GM18858 (cell line): Measurements from ENCODE around the gene SPEG.
"Not testable (repeated sequence)": the region's sequence is repeated elsewhere in the genome, so short reads cannot be mapped to it uniquely, and the experiment has no call there.

Source experiments
- ATAC-seq: cut with Tn5 transposase; IDR thresholded peaks from one replicate; pipeline ENCODE4 v1.9.1; 2021; ENCODE audit not compliant: unreplicated experiment

SPEG gene

DNA sequence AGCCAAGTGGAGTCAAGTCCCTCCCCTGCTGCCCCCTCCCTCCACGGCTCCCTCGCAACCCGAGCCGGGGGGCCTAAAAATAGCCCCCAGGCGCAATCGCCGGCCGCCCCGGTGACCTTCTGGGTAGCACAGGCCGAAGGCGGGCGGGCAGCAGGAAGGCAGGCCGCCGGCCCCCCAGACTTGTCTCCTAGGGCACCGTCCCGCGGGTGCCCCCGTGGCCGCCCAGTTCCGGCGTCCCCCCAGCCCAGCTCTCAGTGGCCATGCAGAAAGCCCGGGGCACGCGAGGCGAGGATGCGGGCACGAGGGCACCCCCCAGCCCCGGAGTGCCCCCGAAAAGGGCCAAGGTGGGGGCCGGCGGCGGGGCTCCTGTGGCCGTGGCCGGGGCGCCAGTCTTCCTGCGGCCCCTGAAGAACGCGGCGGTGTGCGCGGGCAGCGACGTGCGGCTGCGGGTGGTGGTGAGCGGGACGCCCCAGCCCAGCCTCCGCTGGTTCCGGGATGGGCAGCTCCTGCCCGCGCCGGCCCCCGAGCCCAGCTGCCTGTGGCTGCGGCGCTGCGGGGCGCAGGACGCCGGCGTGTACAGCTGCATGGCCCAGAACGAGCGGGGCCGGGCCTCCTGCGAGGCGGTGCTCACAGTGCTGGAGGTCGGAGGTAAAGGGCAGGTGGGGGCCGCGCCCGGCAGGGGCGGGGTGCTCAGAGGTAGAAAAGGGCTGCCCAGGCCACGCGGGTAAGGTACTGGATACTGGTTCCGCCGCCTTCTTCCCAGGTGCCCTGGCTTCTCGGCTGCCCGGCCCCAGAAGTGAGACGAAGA is at the start of gene SPEG:
SPEG (plus strand) TSS at position 126 of the 808 bp plus-strand sequence; CDS start at position 261, 135 bp downstream.
- no peak for ATAC-seq

DNA sequence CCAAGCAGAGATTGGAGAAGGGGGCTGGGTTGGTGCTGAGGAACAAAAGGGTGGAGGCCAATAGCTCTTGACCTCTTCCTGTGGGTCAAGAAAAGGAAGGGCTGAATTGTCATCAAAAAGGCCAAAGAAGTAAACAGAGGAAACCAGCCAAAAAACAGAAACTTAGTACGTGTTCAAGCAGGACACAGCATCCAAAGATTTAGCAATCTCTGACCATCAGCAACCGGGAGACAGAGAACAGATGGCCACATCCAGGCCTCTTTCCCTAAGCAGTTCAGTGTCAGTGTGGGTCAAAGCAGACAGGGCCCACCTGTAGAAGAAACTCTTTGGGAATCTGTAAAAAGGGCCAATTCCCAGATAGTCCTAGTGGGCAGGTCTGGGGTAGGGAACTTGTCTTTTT is 49.8 kb upstream of the SPEG start:
- ATAC-seq: no peak

DNA sequence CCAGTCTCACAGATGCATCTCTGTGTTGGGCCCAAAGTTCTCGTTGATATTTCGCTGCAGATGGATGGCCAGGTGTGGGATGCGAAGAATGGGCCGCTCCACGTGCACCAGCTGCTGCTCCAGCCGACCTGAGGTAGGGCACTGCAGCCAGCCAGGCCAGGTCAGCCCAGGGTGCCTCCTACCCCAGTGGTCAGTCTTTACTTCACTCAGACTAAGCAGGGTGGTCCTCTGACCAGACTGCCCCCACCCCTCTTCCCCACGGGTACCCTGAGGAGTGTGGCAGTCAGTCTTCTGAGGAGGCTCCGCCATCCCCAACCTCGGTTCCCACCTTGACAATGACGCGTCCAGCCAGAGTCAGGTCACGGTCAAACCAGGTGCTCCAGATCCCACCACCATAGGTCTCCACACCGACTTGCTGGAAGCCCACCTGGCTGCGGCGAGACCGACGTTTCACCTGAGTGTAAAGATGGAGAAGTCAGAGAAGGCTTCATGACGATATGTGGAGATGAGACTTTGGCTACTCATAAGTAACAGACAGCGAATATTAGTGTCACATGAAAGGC is 48.6 kb upstream of the SPEG start:
- no peak for ATAC-seq

DNA sequence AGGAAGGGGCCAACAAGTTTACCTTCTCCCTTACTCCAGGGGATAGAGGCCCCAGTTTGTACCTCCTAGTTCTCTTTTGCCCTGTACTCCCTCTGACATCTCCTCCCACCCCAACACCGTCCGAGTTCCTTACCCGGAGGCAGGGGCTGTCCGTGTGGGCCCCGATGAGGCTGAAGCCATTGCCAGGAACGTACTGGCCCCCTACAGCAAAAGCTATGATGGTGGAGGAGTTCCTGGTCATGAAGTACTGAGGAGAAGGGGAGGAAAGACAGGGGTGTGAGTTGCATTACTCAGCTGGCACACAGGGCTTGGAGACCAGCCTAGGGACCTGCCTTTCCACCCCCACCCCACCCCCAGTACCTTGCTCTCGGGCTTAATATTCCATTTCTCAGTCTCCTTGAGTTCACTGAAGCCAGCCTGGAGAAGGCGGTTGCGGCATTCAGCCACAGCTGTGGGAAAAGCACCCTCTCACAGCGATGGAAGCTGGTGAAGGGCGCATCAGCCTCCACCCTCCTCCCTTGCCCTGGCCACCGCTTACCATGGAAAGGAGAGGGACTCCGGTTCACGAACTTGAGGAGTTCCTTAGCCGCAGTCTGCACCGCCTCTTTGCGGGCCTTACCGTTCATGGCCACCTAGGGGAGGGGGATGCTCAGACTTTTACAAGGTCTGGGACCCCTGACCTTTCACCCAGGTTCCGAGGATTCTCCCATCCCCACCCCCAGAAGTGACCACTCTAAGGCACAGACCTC is 47.9 kb upstream of the SPEG start:
- no peak for ATAC-seq

DNA sequence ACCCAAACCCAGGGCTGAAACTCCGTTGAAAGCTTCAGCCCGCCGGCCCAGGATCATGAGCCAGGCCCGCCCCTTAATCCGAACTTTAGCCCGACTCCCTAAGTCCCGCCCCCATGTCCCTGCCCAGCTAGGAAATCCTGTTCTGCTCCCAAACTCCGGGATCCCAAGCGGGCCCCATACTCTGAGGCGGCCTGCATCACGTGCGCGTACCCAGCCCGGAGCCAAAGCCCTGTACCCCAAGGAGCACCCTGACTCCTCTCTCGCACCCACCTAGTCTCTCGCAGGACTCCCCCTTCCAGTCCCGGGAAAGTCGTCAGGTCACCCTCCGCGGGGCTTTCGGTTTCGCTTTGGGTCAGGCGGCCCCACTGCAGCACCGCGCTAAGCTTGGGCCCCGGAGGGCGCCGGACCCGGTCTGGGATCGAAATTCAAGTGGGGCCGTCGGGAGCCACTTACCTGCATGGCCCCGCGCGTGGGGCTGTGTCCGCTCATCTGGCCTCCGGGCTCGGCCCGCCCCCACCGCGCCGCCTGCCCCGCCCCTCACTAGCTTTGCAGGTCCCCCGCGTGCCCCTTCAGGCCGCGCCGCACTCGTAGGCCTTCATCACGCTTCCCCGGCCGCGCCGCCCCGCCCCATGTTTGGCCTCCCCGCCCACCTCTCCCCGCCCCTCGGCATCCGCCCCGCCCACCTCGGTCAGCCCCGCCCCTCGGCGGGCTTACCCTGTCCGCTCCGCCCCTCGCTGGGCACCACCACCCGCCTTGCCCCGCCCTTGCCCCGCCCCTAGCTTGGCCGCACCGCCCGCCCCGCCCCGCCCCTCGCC is 47.1 kb upstream of the SPEG start, which contains the start of gene DNPEP:
DNPEP (minus strand) TSS at position 607 of the 815 bp plus-strand sequence; CDS start at position 489, 118 bp downstream.
- peak; percentile 48 for ATAC-seq

DNA sequence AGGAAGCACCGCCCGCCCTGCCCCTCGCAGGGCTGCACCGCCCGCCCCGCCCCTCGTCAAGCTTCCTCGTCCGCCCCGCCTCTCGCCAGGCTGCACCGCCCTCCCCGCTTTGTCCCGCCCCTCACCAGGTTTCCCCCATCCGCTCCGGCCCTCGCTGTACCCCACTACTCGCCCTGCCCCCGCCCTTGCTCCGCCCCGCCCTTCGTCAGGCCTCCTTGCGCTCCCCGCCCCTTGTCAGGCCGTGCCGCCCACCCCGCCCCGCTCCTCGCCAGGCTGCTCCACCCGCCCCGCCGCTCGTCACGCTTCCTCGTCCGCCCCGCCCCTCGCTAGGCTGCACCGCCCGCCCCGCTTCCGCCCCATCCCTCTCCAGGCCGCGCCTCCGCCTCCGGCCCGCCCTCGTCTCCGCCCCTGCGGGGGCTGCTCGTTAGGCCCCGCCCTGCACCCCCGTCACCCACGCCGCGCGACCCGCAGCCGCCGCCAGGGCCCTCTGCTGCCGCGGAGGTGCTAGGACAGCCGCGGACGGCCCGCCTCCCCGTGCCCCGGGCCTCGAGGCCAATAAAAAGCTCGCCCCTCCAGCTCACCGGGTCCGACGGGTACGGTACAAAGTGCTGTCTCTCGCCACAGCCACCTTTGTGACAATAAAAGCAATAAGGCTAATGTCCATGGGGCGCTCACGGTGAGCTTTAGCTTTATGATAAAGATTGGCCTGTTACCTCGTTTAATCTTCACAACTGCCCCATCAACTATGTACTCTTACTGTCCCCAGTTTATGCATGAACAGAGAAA is 46.3 kb upstream of the SPEG start:
- peak; percentile 67 for ATAC-seq

DNA sequence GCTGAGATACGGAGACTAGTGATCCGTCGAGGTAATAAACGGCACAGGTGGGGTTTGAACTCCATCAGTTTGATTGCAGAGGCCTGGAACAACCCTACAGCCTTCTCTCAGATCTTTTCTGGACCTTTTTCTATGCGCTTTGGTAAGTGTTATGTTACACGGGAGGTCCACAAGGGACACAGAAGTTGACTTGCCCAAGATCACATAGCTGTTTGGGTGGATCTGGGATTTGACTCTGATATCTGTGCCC is 45.8 kb upstream of the SPEG start:
- ATAC-seq: no peak

DNA sequence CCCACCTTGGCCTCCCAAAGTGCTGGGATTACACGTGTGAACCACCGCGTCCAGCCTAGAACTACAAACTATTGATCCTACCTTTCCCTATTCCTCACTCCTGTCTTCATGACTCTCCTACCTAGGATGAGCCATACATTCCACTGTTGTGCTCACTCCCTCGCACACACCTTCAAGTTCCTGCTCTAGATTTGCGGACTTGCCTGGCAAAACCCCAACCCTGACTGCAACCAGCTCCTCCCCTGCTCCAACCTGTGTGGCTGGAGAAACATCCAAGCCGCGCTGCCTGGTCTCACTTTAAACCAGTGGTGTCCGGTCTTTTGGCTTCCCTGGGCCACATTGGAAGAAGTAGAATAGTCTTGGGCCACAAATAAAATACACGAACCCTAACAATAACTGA is 41.9 kb upstream of the SPEG start:
- ATAC-seq: no peak

DNA sequence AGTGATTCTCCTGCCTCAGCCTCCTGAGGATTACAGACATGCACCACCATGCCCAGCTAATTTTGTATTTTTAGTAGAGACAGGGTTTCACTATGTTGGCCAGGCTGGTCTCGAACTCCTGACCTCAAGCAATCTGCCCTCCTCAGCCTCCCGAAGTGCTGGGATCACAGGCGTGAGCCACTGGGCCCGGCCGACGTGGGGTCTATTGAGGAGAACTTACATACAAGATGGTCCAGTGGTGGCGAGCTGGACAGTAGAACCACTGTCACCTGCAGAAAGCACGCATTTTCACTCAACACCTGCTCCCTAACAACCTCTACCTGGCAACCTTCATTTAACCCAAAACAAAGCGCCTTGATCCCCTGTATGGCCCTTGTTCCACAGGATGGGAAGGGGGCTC is 39.6 kb upstream of the SPEG start:
- not testable (repeated sequence) for ATAC-seq

DNA sequence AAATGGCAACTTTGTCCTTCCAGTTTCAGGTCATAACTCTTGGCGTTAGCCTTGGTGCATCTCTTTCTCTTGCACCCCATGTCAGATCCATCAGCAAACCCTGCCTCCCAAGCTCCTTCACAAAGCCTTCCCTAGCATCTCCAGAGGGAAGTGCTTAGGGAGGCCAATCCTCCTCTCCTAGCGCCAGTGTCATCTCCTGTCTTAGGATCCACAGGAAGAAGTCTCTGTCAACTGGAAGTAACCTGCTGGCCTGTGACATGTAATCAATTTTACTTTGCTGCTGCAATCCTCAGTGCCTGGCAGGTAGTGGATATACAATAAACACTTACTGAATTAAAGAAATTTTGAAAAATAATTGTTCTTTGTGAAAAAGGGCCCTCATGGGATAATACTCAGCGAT is 39.0 kb upstream of the SPEG start:
- no peak for ATAC-seq

DNA sequence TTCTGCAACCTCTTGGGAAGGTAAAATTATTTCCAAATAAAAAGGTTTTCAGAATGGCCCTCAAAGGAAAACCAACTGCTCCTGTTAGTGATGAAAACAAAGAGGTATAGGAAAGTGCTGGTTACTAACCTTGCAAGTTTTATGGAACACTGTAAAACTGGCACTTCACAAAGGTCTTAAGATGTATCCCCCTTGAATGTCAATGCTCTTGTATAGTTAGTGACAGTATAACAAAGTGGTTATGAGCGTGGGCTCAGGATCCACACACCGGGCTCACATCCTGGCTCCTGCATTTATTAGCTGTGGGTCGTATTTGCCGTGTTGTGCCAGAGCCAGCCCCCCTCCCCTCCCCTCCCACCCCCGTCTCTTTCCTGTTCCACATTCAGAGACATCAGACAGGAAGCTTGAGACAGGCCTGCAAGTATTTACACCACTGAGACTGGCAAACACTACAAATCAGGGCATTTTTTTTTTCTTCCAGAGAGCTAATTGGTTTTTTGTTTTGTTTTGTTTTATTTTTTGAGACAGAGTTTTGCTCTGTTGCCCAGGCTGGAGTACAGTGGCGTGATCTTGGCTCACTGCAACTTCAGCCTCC is 37.7 kb upstream of the SPEG start:
- ATAC-seq: no peak

DNA sequence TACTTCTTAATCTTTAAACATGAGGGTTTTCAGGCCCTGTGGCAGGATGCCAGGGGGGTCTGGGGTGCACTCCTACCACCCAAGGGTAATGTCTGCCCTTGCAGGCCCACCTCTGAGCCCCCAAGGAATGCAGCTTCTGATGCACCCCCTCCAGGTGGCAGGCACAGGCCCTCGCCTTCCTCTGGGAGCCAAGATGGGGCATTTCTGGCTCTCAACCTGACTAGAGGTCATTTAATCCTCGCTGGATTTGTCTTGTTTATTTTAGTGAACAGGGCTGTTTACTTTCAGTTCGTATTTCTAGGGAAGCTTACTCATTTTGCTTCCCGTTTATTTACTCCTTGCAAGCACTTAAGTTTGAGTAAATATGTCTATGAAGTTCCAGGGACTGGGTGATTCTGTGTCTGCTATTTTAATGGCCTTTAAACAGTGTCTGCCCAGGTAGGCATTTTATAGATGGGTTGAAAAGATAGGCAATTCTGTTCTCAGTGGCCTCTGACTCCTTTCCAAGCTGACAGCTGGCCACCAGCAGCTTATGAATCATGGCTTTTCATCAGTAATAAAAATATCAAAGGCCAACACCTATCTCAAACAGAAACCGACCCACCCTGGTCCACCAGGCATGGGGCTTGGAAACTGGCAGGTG is 35.8 kb upstream of the SPEG start:
- no peak for ATAC-seq

DNA sequence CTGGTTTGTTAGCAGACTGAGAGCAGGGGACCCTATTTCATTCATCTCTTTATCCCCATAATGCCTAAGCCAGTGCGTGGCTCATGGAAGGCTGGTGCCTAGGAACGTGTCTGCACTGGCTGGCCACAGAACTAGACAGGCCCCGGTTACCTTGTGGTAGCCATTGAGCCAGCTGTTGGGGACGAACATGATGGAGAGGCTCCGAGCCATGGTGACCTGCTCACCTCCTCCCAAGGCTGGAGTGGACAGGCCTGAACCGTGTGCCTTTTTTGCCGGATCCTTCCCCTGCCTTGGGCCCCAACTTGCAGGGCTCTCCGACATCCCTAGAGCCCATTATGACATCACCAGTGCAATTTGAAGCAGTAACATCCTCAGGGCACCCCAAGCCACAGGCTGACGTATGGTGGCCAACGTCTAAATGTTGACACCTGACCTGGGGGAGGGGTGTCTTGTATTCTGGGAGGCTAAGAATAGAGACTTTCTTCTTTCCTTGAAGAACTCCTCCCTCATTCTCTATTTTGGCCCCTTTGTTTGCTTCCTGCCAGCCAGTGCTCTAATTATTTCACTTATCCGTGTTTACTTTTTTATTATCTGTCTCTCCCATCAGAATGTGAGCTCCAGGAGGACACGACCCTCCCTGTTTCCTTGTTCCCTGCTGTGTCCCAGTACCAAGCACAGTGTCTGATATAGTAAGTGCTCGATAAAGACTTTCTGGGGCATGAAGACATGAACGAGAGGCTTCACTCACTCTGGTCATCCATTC is 34.7 kb upstream of the SPEG start:
- no peak for ATAC-seq

DNA sequence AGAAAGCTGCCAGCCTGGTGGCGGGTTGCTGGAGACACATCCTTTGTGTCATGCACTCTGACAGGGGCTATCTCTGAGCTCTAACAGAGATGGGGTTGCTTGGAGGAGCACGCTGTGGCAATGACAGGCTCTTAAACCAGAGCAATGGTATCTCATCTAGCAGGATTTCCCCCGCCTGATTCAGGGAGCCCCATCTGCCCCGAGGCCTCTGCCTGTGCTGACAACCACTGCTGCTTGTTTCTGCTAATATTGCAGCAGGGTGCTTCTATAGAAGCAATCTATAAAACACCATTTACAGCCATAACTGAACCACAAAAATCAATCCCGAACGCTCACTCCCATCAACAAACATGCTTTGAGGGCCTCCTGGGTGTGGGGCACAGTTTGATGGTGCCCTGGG is 34.1 kb upstream of the SPEG start:
- ATAC-seq: no peak

DNA sequence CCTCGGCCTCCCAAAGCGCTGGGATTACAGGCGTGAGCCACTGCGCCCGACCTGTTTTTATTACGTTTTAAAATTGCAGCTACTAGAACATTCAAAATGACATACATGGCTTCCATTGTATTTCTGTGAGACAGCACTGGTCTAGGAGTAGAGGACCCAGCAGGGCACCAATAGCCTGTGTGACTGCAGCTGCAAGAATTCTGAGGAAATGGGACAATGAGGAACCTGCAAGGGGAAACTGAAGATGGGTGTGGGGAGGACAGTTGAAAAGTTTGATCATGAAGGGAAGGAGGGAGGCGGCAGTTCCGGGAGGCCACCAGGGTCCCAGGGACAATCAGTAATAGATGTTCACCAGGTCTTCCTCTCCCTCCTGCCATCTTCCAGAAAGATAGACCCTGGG is 33.0 kb upstream of the SPEG start:
- ATAC-seq: no peak

DNA sequence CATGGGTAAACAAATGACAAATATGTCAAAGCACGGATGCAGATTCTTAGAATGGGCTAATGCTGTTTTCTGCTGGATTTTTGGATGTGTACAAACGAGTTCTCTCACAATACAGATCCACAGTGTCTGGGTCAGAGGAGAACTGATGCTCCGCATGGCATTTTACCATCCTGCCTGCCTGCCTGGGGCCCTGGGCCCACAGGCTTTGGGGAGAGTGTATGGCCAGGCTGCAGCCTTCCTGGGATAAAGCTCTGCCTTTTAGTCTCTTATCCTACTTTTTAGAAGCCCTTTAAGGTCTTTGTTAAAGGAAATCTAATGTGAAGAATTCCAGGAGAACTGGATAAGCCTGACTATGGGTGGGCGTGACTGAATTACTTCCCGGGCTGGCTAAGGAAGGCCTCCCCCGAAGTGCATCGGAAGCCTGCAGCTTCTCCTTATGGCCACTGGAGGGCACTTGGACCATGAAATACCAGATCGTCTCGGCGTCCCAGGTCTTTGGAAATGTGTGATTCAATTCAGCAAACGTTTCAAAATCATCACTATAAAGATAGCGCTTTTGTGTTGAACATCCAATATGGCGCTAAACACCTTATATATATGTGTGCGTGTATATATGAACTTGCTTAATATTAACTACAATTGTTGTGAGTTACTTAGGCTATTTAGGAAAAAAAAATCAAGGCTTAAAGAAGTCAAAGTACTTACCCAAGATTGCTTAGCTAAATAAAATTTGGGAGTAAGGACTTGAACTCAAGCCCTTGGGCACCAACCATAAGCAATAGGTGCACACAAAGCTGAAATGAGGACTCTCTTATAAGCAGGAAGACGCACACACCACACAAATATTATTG is 31.8 kb upstream of the SPEG start:
- ATAC-seq: peak; percentile 62

DNA sequence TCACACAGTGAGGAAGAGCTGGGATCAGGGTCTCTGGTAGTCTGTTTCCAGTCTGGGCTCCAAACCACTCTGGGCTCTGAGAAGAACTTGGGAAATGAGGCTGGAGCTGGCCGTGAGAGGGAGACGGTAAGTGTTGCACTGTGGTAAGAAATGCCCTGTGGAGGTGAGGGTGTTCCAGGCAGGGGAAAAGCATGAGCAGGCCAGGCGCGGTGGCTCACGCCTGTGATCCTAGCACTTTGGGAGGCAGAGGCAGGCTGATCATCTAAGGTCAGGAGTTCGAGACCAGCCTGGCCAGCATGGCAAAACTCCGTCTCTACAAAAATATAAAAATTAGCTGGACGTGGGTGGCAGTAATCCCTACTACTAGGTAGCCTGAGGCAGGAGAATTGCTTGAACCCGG is 30.8 kb upstream of the SPEG start:
- ATAC-seq: no peak

DNA sequence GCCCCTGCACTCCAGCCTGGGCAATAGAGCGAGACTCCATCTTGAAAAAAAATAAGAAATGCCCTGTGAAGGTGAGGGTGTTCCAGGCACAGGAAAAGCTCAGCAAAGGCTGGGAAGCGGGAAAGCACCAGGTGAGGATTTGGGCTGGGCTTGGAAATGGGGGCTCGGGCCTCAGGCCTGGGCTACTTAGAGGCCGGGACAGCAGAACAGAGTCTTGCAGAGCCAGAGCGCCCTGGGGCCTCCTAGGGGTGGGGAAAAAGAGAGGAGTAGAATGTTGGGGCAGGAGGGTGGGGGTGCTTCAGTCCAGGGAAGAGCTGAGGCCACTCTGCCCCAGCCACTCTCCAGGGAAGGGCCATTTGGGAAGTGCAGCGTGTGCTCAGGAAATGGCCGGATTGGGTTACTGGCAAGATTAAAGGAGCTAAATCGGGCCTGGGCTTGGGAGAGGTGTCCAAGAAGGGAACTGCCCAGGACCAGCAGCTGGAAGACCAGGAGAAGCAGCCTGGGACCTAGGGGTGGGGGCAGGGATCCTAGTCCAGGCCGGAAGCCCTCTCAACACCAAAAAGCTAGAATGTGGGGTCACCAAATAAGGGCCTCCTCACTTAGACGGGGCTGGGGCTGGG is 30.2 kb upstream of the SPEG start:
- no peak for ATAC-seq
